ENCODE measurements around the gene SBF2.
"Not testable (repeated sequence)": the region's sequence is repeated elsewhere in the genome, so short reads cannot be mapped to it uniquely, and the experiment has no call there.

SBF2 gene

DNA sequence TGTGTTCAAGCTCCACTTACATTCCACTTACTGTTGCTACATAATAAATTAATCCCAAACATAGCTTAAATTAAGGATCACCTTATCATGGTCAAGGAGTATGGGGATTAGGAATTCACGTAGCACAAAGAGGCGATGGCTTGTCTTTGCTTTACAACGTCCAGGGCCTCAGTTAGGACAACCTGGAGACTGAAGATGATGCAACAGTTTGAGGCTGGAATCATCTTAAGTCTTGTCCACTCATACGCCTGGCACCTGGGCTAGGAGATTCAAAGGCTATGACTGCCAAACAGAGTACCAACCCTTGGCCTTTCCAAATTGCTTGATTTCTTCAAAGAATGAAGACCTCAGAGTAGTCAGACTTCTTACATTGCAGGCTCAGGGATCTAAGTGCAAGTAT, 149.1 kb downstream of the SBF2 start:
- in situ Hi-C loops (cut with MboI; ENCODE audit: low sequenced_read_pairs, unreplicated experiment) = no loop called here
- TF ChIP-seq, protein P1, sequence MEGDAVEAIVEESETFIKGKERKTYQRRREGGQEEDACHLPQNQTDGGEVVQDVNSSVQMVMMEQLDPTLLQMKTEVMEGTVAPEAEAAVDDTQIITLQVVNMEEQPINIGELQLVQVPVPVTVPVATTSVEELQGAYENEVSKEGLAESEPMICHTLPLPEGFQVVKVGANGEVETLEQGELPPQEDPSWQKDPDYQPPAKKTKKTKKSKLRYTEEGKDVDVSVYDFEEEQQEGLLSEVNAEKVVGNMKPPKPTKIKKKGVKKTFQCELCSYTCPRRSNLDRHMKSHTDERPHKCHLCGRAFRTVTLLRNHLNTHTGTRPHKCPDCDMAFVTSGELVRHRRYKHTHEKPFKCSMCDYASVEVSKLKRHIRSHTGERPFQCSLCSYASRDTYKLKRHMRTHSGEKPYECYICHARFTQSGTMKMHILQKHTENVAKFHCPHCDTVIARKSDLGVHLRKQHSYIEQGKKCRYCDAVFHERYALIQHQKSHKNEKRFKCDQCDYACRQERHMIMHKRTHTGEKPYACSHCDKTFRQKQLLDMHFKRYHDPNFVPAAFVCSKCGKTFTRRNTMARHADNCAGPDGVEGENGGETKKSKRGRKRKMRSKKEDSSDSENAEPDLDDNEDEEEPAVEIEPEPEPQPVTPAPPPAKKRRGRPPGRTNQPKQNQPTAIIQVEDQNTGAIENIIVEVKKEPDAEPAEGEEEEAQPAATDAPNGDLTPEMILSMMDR (IDR thresholded peaks at IDR 0.05; ENCODE audit: borderline replicate concordance, control extremely low read depth, extremely low read depth, insufficient read depth, missing control alignments) = no peak
- no peak for DNase-seq (ENCODE audit: low spot score)

DNA sequence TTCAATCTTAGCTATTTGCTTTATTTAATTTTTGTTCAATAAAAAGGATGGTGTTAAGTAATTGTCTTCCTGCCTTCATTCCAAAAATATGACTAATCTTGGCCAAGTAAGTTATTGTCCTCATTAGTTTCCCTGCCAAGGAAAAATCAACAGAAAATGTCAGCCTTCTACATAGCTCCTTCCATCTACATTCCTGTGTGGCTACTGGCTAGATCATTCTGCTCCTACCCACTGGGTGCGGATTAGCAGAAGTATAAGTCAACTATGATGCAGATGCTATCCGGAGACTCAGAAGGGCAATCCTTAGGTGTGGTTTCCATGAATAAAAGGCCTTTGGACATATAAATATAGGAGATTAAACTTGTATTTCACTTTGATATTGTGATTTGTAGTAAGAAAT, 154.4 kb downstream of the SBF2 start:
- in situ Hi-C loops (cut with MboI; ENCODE audit: low sequenced_read_pairs, unreplicated experiment) = no loop called here
- no peak for DNase-seq (ENCODE audit: low spot score)
- TF ChIP-seq, protein P1 (IDR thresholded peaks at IDR 0.05; ENCODE audit: borderline replicate concordance, control extremely low read depth, extremely low read depth, insufficient read depth, missing control alignments) = no peak

DNA sequence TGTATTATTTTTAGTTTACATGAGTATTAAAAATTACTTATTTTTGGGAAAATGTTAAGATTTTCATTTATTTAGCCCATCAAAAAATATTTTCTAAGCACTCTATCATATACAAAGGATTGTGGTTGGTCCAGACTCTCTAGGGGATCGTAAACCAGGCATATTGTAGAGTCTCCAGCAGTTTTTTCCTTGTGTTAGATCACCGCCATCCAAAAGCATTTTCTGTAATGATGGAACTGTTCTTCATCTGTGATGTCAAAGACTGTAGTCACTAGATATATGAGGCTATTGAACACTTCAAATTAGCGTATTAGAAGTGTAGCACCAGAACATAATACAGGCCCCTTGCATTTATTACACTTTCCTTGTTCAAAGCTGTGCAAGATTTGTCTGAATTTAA, 154.9 kb downstream of the SBF2 start:
- in situ Hi-C loops (cut with MboI; ENCODE audit: low sequenced_read_pairs, unreplicated experiment) = no loop called here
- TF ChIP-seq, protein P1 (IDR thresholded peaks at IDR 0.05; ENCODE audit: borderline replicate concordance, control extremely low read depth, extremely low read depth, insufficient read depth, missing control alignments) = no peak
- no peak for DNase-seq (ENCODE audit: low spot score)

DNA sequence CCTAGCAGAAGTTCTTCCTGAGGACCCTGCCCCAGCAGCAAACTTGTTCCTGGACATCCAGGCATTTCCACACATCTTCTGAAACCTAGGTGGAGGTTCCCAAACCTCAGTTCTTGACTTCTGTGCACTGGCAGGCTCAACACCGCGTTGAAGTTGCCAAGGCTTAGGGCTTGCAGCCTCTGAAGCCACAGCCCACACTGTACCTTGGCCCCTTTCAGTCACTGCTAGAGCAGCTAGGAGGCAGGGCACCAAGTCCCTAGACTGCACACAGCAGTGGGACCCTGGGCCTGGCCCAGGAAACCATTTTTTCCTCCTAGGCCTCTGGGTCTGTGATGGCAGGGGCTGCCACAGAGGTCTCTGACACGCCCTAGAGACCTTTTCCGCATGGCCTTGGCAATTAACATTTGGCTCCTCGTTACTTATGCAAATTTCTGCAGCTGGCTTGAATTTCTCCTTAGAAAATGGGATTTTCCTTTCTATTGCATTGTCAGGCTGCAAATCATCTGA, 159.0 kb downstream of the SBF2 start:
- TF ChIP-seq, protein P1 (IDR thresholded peaks at IDR 0.05; ENCODE audit: borderline replicate concordance, control extremely low read depth, extremely low read depth, insufficient read depth, missing control alignments) = no peak
- DNase-seq (ENCODE audit: low spot score) = no peak
- in situ Hi-C loops (cut with MboI; ENCODE audit: low sequenced_read_pairs, unreplicated experiment) = no loop called here

DNA sequence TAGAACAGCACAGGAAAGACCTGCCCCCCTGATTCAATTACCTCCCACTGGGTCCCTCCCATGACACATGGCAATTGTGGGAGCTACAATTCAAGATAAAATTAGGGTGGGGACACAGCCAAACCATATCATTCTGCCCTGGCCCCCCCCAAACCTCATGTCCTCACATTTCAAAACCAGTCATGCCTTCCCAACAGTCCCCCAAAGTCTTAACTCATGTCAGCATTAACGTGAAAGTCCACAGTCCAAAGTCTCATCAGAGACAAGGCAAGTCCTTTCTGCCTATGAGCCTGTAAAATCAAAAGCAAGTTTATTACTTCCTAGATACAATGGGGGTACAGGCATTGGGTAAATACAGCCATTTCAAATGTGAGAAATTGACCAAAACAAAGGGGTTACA, 159.8 kb downstream of the SBF2 start:
- in situ Hi-C loops (cut with MboI; ENCODE audit: low sequenced_read_pairs, unreplicated experiment); DNase-seq (ENCODE audit: low spot score): not testable (repeated sequence)

DNA sequence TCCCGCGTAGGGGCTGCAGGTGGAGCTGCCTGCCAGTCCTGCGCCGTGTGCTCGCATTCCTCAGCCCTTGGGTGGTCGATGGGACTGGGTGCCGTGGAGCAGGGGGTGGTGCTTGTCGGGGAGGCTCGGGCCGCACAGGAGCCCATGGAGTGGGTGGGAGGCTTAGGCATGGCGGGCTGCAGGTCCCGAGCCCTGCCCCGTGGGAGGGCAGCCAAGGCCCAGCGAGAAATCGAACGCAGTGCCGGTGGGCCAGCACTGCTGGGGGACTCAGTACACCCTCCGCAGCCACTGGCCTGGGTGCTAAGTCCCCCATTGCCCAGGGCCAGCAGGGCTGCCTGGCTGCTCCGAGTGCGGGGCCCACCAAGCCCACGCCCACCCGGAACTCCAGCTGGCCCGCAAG, 160.8 kb downstream of the SBF2 start:
- DNase-seq (ENCODE audit: low spot score); in situ Hi-C loops (cut with MboI; ENCODE audit: low sequenced_read_pairs, unreplicated experiment): not testable (repeated sequence)

DNA sequence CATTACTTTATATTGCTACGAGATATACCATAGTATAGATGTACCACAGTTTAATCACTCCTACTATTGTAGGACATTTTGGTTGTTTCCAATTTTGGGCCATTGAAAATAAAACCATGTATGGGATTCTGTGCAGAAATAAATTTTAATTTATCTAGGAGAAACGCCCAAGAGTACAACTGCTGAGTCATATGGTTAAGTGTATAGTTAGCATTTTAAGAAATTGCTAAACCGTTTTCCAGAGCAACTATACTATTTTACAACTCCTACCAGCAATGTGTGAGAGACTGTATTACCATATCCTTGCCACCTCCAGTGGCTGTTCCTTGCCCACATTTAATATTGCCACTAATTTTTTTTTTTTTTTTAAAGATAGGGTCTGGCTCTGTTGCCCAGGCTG, 163.1 kb downstream of the SBF2 start:
- DNase-seq (ENCODE audit: low spot score) = no peak
- in situ Hi-C loops (cut with MboI; ENCODE audit: low sequenced_read_pairs, unreplicated experiment) = no loop called here
- TF ChIP-seq, protein P1 (IDR thresholded peaks at IDR 0.05; ENCODE audit: borderline replicate concordance, control extremely low read depth, extremely low read depth, insufficient read depth, missing control alignments) = no peak

DNA sequence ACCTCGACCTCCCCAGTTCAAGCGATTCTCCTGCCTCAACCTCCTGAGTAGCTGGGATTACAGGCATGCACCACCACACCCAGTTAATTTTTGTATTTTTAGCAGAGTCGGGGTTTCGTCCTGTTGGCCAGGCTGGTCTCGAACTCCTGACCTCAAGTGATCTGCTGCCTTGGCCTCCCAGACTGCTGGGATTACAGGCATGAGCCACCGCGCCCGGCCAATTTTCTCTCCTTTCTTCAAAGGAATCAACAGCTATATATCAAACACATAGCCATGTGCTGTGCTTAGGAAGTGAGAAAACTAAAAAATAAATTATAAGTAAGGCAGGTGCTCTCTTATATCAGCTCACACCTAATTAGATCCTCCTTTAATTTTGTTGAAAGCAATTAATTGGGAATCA, 164.8 kb downstream of the SBF2 start:
- in situ Hi-C loops (cut with MboI; ENCODE audit: low sequenced_read_pairs, unreplicated experiment); DNase-seq (ENCODE audit: low spot score): not testable (repeated sequence)
